Prostate gland (tissue), 2 donors: Measurements from ENCODE around the gene CALCA.
"Not testable (repeated sequence)": the region's sequence is repeated elsewhere in the genome, so short reads cannot be mapped to it uniquely, and the experiment has no call there.

Source experiments
- POLR2A ChIP-seq: fragments of 450-650 bp; IDR thresholded peaks from one replicate; pipeline ENCODE4 v1.6.1; 2016; ENCODE audit warnings: antibody characterized with exemption, mild to moderate bottlenecking
- TF ChIP-seq, protein P1 (sequence below), 4 experiments: fragments of 200-600 bp in 2 of 4; fragments of 450-650 bp in 2 of 4; sonication (generic) in 2 of 4; IDR thresholded peaks; 1 replicate in 3 of 4; 2 replicates in 1 of 4; pipeline ENCODE4 v1.5.1; 2016 to 2019; ENCODE audit warnings: antibody characterized with exemption in 4 of 4, mild to moderate bottlenecking in 2 of 4, moderate library complexity in 2 of 4

DNA sequence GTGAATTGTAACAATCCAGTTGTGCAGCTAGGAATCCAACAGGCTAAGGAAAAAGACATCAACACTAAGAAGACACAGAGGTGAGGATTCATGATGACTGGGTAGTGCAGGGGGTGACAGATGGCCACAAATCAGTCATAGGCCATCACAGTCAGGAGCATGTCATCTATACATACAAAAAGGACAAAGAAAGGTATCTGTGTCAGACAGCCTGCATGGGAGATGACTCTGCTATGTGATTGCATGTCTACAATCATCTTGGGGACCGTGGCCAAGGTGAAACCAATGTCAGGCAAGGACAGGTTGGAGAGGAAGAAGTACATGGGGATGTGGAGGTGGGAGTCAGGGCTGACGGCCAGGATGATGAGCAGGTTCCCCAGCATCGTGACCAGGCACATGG, 16.0 kb upstream of the CALCA start:
- not testable (repeated sequence) for TF ChIP-seq POLR2A
- TF ChIP-seq, protein P1, sequence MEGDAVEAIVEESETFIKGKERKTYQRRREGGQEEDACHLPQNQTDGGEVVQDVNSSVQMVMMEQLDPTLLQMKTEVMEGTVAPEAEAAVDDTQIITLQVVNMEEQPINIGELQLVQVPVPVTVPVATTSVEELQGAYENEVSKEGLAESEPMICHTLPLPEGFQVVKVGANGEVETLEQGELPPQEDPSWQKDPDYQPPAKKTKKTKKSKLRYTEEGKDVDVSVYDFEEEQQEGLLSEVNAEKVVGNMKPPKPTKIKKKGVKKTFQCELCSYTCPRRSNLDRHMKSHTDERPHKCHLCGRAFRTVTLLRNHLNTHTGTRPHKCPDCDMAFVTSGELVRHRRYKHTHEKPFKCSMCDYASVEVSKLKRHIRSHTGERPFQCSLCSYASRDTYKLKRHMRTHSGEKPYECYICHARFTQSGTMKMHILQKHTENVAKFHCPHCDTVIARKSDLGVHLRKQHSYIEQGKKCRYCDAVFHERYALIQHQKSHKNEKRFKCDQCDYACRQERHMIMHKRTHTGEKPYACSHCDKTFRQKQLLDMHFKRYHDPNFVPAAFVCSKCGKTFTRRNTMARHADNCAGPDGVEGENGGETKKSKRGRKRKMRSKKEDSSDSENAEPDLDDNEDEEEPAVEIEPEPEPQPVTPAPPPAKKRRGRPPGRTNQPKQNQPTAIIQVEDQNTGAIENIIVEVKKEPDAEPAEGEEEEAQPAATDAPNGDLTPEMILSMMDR (IDR thresholded peaks at IDR 0.05) = not testable (repeated sequence)
